MCF 10A (cell line): ENCODE data around the gene MUC4. TPM values are rescaled to one million over a fixed set of nuclear protein-coding genes. Genes with fewer than 3 reads are reported as not detected.

Source experiments
- Bru-seq: library from RNA; stranded (reverse); fragments of 400-500 nt; gene quantifications from one replicate; lab custom pipeline; 2021; lab: Mats Ljungman, UMichigan
- BruChase-seq, 2 experiments: library from RNA; stranded (reverse); fragments of 400-500 nt; gene quantifications; one replicate each; lab custom pipeline; 2021; lab: Mats Ljungman, UMichigan
- BruUV-seq: library from RNA; stranded (reverse); fragments of 400-500 nt; replicated peaks from 2 replicates; lab custom pipeline; 2021; lab: Mats Ljungman, UMichigan
- CTCF ChIA-PET: fragments of 300-600 bp; sonication (Branson Sonifier 250); formaldehyde crosslinking; extraction: SDS; loops from one replicate; lab custom pipeline; 2021; ENCODE audit warnings: antibody characterized with exemption, inconsistent platforms; lab: Yijun Ruan, JAX
- POLR2A ChIA-PET: fragments of 300-600, 350-650 bp; sonication (Branson Sonifier 250); formaldehyde crosslinking; extraction: SDS; loops from one replicate; lab custom pipeline; 2020; ENCODE audit warnings: antibody characterized with exemption, inconsistent platforms; lab: Yijun Ruan, JAX
- DNase-seq: peaks from one replicate; pipeline ENCODE4 v3.0.0-alpha.2; 2018; ENCODE audit not compliant: unreplicated experiment
- H3K27ac Mint-ChIP-seq: one replicate; pipeline ENCODE4 v1.8.0; 2022; ENCODE audit warnings: mild to moderate bottlenecking, low read depth, mixed read lengths; ENCODE audit not compliant: unreplicated experiment
- H3K27me3 Mint-ChIP-seq: one replicate; pipeline ENCODE4 v1.8.0; 2022; ENCODE audit warnings: mixed read lengths; ENCODE audit not compliant: insufficient read depth, unreplicated experiment
- H3K36me3 Mint-ChIP-seq: one replicate; pipeline ENCODE4 v1.8.0; 2022; ENCODE audit warnings: mild to moderate bottlenecking, moderate library complexity, mixed read lengths; ENCODE audit not compliant: insufficient read depth, unreplicated experiment
- H3K4me1 Mint-ChIP-seq: one replicate; pipeline ENCODE4 v1.8.0; 2022; ENCODE audit warnings: mixed read lengths; ENCODE audit not compliant: insufficient read depth, unreplicated experiment
- H3K4me3 Mint-ChIP-seq: one replicate; pipeline ENCODE4 v1.8.0; 2022; ENCODE audit warnings: mild to moderate bottlenecking, moderate library complexity, mixed read lengths; ENCODE audit not compliant: unreplicated experiment
- H3K9me3 Mint-ChIP-seq: one replicate; pipeline ENCODE4 v1.8.0; 2022; ENCODE audit warnings: mixed read lengths; ENCODE audit not compliant: unreplicated experiment
- CTCF ChIP-seq: fragments of 200-600 bp; IDR thresholded peaks from one replicate; pipeline ENCODE4 v1.8.0; 2022; ENCODE audit warnings: antibody characterized with exemption, mild to moderate bottlenecking; ENCODE audit not compliant: unreplicated experiment
- intact Hi-C: fragments of 100-400 bp; cut with micrococcal nuclease; formaldehyde crosslinking; loops from 2 replicates; pipeline ENCODE4 v1.14.1; 2022
- long read RNA-seq: library from polyadenylated mRNA; stranded (forward); transcript quantifications from one replicate; pipeline ENCODE4 v2.0.0, GENCODE V29; 2022
- total RNA-seq: library from RNA; stranded (reverse); gene quantifications from 2 replicates; pipeline ENCODE4 v1.2.3, GENCODE V29; 2022

Gene MUC4
- total RNA-seq (not detected in 2 replicates), Bru-seq, nascent RNA (percentile 4 among the genes with signal in this experiment), BruChase-seq, experiment 1, labeled RNA remaining after a 6-hour chase (percentile 8 among the genes with signal in this experiment), BruChase-seq, experiment 2, labeled RNA remaining after a 2-hour chase (percentile 1 among the genes with signal in this experiment)
- long read RNA-seq = 0 reads

- TF ChIP-seq CTCF = no peak
- Mint-ChIP-seq H3K27me3 (peaks cover 51% of the 10 kb centered on the region), H3K36me3 (no peaks in the 10 kb centered on the region), H3K27ac (no peak within 1 kb of the TSS), H3K4me1 (peaks cover 9% of the 10 kb centered on the region), H3K4me3 (no peak within 1 kb of the TSS), H3K9me3 (no peaks in the 10 kb centered on the region)
- no peak for DNase-seq
- intact Hi-C loops = no loop called here
- BruUV-seq = no TSS peak
- CTCF ChIA-PET = no interaction called here
- POLR2A ChIA-PET = no interaction called here
Measured at GRCh38 chr3:195811756-195812155, at the start of gene MUC4. Gene MUC4 (minus strand): TSS chr3:195811929. CDS start chr3:195811817, 112 bp downstream.

- POLR2A ChIA-PET = interaction anchor here (0.7 to 3.5 kb wide), 3 partner anchors 33 to 55 kb away, joined by 4 to 27 read pairs (median 25); no protein-coding TSS in a partner anchor
- no peak overlapping the region for H3K4me3 Mint-ChIP-seq
- TF ChIP-seq CTCF = no peak
- H3K4me1 Mint-ChIP-seq = peaks cover 14% of the 10 kb centered on the region
- TSS peak; percentile 15 for BruUV-seq
- no peak for DNase-seq
- intact Hi-C loops = no loop called here
- no peak overlapping the region for H3K27ac Mint-ChIP-seq
- peaks cover 5% of the 10 kb centered on the region for H3K36me3 Mint-ChIP-seq
- CTCF ChIA-PET = interaction anchor here (1.4 to 5.9 kb wide), 6 partner anchors 10 to 55 kb away, joined by 6 to 87 read pairs (median 8); no protein-coding TSS in a partner anchor
- no peaks in the 10 kb centered on the region for H3K9me3 Mint-ChIP-seq
- H3K27me3 Mint-ChIP-seq = no peaks in the 10 kb centered on the region
Measured at GRCh38 chr3:195860456-195860855, 48.7 kb upstream of the MUC4 start.

GRCh38 chr3:195859846-195860411, 48.2 kb upstream of the MUC4 start:
- CTCF ChIA-PET = interaction anchor here (0.7 to 5.9 kb wide), 19 partner anchors 10 to 140 kb away, joined by 3 to 87 read pairs (median 6); no protein-coding TSS in a partner anchor
- Mint-ChIP-seq H3K27ac (no peak overlapping the region), H3K4me1 (peaks cover 14% of the 10 kb centered on the region), H3K4me3 (no peak overlapping the region), H3K36me3 (peaks cover 5% of the 10 kb centered on the region), H3K27me3 (no peaks in the 10 kb centered on the region), H3K9me3 (no peaks in the 10 kb centered on the region)
- BruUV-seq = no TSS peak
- POLR2A ChIA-PET = interaction anchor here (0.6 to 3.5 kb wide), 6 partner anchors 9 to 64 kb away, joined by 3 to 27 read pairs (median 12); no protein-coding TSS in a partner anchor
- no peak for TF ChIP-seq CTCF
- intact Hi-C loops = loop anchor here (1.0 to 5.0 kb wide), 4 partner anchors 34 to 657 kb away; partner anchors contain the start of gene SMCO1
- no peak for DNase-seq
